CD14-positive monocyte (primary cell): ENCODE data around the gene TRAPPC14. TPM values are rescaled to one million over a fixed set of nuclear protein-coding genes. Genes with fewer than 3 reads are reported as not detected.

Source experiments
- DNase-seq, 3 donors: peaks; one replicate each; pipeline ENCODE4 v3.0.0-alpha.2; 2011 to 2022
- H2AFZ ChIP-seq: 2 replicates; pipeline ENCODE4 v1.6.0; 2012; ENCODE audit warnings: mild to moderate bottlenecking, low read depth, low read length, inconsistent platforms; ENCODE audit not compliant: insufficient read depth, poor library complexity, severe bottlenecking
- H3K27ac ChIP-seq, 2 donors: 1 replicate in 1 of 2; 2 replicates in 1 of 2; pipeline ENCODE4 v1.5.1; 2012 to 2013; ENCODE audit warnings: low read length in 2 of 2, control low read depth in 1 of 2, inconsistent platforms in 1 of 2, low read depth in 1 of 2, mild to moderate bottlenecking in 1 of 2
- H3K27me3 ChIP-seq, 2 donors: one replicate each; pipeline versions ENCODE4 v1.6.0 to v1.6.1; 2011 to 2013; ENCODE audit warnings: low read length in 2 of 2; ENCODE audit not compliant: control insufficient read depth in 2 of 2, insufficient read depth in 2 of 2
- H3K36me3 ChIP-seq, 2 donors: replicated peaks in 1 of 2; 1 replicate in 1 of 2; 2 replicates in 1 of 2; pipeline versions ENCODE4 v1.5.1 to v1.6.1; 2012 to 2013; ENCODE audit warnings: low read length in 2 of 2, control low read depth in 1 of 2, inconsistent platforms in 1 of 2, mild to moderate bottlenecking in 1 of 2; ENCODE audit not compliant: insufficient read depth in 2 of 2, control insufficient read depth in 1 of 2
- H3K4me1 ChIP-seq, 2 donors: 1 replicate in 1 of 2; 2 replicates in 1 of 2; pipeline versions ENCODE4 v1.5.1 to v1.6.1; 2012 to 2013; ENCODE audit warnings: low read length in 2 of 2, control low read depth in 1 of 2, inconsistent platforms in 1 of 2, mild to moderate bottlenecking in 1 of 2, moderate library complexity in 1 of 2; ENCODE audit not compliant: insufficient read depth in 2 of 2, control insufficient read depth in 1 of 2
- H3K4me2 ChIP-seq: replicated peaks from 2 replicates; pipeline ENCODE3; 2012; ENCODE audit warnings: low read length, moderate library complexity, mild to moderate bottlenecking; ENCODE audit not compliant: poor library complexity, severe bottlenecking; ENCODE audit errors: extremely low read depth
- H3K4me3 ChIP-seq, 3 experiments: fragments of 200-600 bp in 1 of 3; sonication (generic) in 1 of 3; replicated peaks in 1 of 3; 1 replicate in 2 of 3; 2 replicates in 1 of 3; pipeline ENCODE4 v1.5.1; 2011 to 2013; ENCODE audit warnings: low read length in 3 of 3, mild to moderate bottlenecking in 3 of 3, control low read depth in 2 of 3, low read depth in 2 of 3, inconsistent platforms in 1 of 3, moderate library complexity in 1 of 3
- H3K79me2 ChIP-seq: 2 replicates; pipeline ENCODE4 v1.6.0; 2012; ENCODE audit warnings: mild to moderate bottlenecking, control low read depth, inconsistent platforms, low read length, moderate library complexity; ENCODE audit not compliant: insufficient read depth
- H3K9ac ChIP-seq: 2 replicates; pipeline ENCODE4 v1.6.0; 2017; ENCODE audit warnings: low read length, mild to moderate bottlenecking; ENCODE audit not compliant: insufficient read depth, poor library complexity, severe bottlenecking
- H3K9me3 ChIP-seq, 2 donors: replicated peaks in 1 of 2; 1 replicate in 1 of 2; 2 replicates in 1 of 2; pipeline versions ENCODE4 v1.5.1 to v1.6.1; 2012 to 2013; ENCODE audit warnings: low read length in 2 of 2, control low read depth in 1 of 2; ENCODE audit not compliant: control insufficient read depth in 1 of 2, insufficient read depth in 1 of 2
- H4K20me1 ChIP-seq: 2 replicates; pipeline ENCODE4 v1.6.0; 2012; ENCODE audit warnings: mild to moderate bottlenecking, low read length, control low read depth, moderate library complexity; ENCODE audit not compliant: insufficient read depth
- H3K27ac Mint-ChIP-seq, 7 donors: one replicate each; pipeline ENCODE4 v1.8.0; 2020; ENCODE audit warnings: mild to moderate bottlenecking in 7 of 7, mixed read lengths in 7 of 7, moderate library complexity in 6 of 7, inconsistent platforms in 2 of 7
- H3K27me3 Mint-ChIP-seq, 3 donors: one replicate each; pipeline ENCODE4 v1.8.0; 2021 to 2022; ENCODE audit warnings: low read depth in 3 of 3, mild to moderate bottlenecking in 3 of 3, mixed read lengths in 3 of 3, moderate library complexity in 3 of 3, inconsistent platforms in 1 of 3
- H3K36me3 Mint-ChIP-seq, 2 donors: one replicate each; pipeline ENCODE4 v1.8.0; 2020; ENCODE audit warnings: mixed read lengths in 2 of 2, inconsistent platforms in 1 of 2, mild to moderate bottlenecking in 1 of 2
- H3K4me1 Mint-ChIP-seq: one replicate; pipeline ENCODE4 v1.8.0; 2020; ENCODE audit warnings: mild to moderate bottlenecking, mixed read lengths
- H3K4me3 Mint-ChIP-seq, 2 donors: one replicate each; pipeline ENCODE4 v1.8.0; 2020; ENCODE audit warnings: mild to moderate bottlenecking in 2 of 2, mixed read lengths in 2 of 2, moderate library complexity in 1 of 2
- H3K9me3 Mint-ChIP-seq, 7 donors: one replicate each; pipeline ENCODE4 v1.8.0; 2020 to 2022; ENCODE audit warnings: mixed read lengths in 7 of 7, mild to moderate bottlenecking in 6 of 7, moderate library complexity in 6 of 7, inconsistent platforms in 2 of 7
- WGBS: methylation state at CpG from one replicate; pipeline ENCODE4 v1.1.5; 2013; ENCODE audit warnings: missing lambda C conversion rate; ENCODE audit not compliant: insufficient coverage; 5-methylcytosine and 5-hydroxymethylcytosine counted together
- intact Hi-C, 2 donors: fragments of 100-400 bp; cut with micrococcal nuclease; formaldehyde crosslinking; loops; one replicate each; pipeline versions ENCODE4 v1.15.0 to v1.15.1; 2023
- polyA plus RNA-seq, 3 donors: library from polyadenylated mRNA; depleted of rRNA in 1 of 3; unstranded in 2 of 3; stranded (reverse) in 1 of 3; fragments of 300-500 nt in 2 of 3; fragments of >200 nt in 1 of 3; fragmentation: Illumina TruSeq in 2 of 3; gene quantifications; 1 replicate in 2 of 3; 2 replicates in 1 of 3; pipeline ENCODE4 v1.2.3, GENCODE V29; 2012 to 2021
- TF ChIP-seq, protein P1 (sequence below): fragments of 200-600 bp; IDR thresholded peaks from one replicate; pipeline ENCODE4 v1.8.0; 2022; ENCODE audit warnings: antibody characterized with exemption, mild to moderate bottlenecking

Gene TRAPPC14
- polyA plus RNA-seq, 3 donors, result 1.0 to 38.4 (median 1.6) TPM

DNA sequence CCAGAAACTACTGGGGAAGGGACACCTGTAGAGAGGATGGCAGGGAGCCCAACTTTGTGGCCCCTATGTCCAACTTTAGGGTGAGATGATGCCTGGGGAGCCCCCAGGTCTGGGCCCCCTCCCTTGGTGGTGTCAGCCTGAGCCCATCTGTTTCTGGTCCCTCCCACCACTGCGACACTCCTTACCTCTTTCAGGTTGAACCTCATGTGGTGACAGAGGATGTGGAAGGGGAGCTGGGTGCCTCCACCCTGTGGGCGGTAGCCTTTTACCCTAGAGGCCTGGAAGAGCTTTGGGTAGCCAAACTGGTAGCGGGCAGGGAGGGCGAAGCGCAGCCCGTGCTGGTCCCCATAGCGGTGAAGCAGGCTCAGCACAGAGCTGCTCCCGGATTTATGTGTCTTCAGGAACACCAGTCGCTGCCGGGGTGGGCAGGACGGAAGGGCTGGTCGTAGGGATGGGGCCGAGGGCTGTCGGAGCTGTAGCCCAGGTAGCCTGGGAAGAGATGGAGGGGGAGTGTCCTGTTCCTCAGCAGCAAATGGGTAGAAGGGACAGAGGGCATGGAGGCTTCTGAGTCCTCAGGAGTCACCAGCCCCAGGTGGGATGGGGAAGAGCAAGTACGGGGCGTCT is 7.9 kb upstream of the TRAPPC14 start:
- DNase-seq, result no peak
- peak overlapping the region in 2 of 7 donors; percentile 48 to 54 for H3K27ac Mint-ChIP-seq

DNA sequence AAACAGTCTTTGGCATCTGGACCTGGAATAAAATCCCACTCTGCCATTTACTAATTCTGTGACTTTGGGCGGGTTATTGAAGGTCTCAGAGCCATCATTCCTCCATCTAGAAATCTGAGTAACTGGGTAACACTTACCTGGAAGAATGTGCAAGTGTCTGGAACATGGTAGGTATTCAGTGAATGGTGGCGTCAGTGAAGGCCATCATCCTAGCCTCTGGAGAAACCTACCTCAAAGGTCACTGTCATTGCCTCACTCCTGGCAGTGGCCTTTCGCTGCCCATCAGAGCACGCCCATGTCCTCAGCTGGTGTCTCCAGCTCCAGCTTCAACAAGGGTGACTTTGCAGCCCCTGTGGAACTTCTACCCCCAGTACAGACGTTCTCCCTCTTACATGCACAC is 5.3 kb upstream of the TRAPPC14 start:
- intact Hi-C loops, result no loop called here
- no peak overlapping the region for H3K4me3 Mint-ChIP-seq
- no peak overlapping the region for H3K4me3 ChIP-seq
- H3K36me3 ChIP-seq, result no peaks in the 10 kb centered on the region
- peaks cover 39 to 61% (median 51%) of the 10 kb centered on the region in 3 donors for H3K27me3 Mint-ChIP-seq
- no peak overlapping the region for H2AFZ ChIP-seq
- no peak overlapping the region for H3K9ac ChIP-seq
- peaks cover 27 to 28% of the 10 kb centered on the region in 2 donors for H3K4me1 ChIP-seq
- peaks cover 17 to 35% of the 10 kb centered on the region in 2 donors for H3K27me3 ChIP-seq
- WGBS, result 100% methylated on average over 4 of the region's 5 CpGs
- H3K27ac ChIP-seq, result no peak overlapping the region
- peaks cover 0 to 7% of the 10 kb centered on the region in 2 donors for H3K36me3 Mint-ChIP-seq
- no peak for DNase-seq
- TF ChIP-seq, protein P1, sequence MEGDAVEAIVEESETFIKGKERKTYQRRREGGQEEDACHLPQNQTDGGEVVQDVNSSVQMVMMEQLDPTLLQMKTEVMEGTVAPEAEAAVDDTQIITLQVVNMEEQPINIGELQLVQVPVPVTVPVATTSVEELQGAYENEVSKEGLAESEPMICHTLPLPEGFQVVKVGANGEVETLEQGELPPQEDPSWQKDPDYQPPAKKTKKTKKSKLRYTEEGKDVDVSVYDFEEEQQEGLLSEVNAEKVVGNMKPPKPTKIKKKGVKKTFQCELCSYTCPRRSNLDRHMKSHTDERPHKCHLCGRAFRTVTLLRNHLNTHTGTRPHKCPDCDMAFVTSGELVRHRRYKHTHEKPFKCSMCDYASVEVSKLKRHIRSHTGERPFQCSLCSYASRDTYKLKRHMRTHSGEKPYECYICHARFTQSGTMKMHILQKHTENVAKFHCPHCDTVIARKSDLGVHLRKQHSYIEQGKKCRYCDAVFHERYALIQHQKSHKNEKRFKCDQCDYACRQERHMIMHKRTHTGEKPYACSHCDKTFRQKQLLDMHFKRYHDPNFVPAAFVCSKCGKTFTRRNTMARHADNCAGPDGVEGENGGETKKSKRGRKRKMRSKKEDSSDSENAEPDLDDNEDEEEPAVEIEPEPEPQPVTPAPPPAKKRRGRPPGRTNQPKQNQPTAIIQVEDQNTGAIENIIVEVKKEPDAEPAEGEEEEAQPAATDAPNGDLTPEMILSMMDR, result no peak
- peaks cover 0 to 6% of the 10 kb centered on the region in 2 donors for H3K9me3 ChIP-seq
- H3K79me2 ChIP-seq, result no peaks in the 10 kb centered on the region
- H3K4me1 Mint-ChIP-seq, result peaks cover 30% of the 10 kb centered on the region
- peaks cover 0 to 11% (median 6%) of the 10 kb centered on the region in 7 donors for H3K9me3 Mint-ChIP-seq
- no peak overlapping the region for H3K27ac Mint-ChIP-seq
- no peaks in the 10 kb centered on the region for H4K20me1 ChIP-seq
- no peak overlapping the region for H3K4me2 ChIP-seq

More for the DNA sequence above, 7.9 kb upstream of the TRAPPC14 start:
- H2AFZ ChIP-seq, result peak overlapping the region; percentile 41
- TF ChIP-seq, protein P1, result no peak
- Mint-ChIP-seq H3K4me1 (peaks cover 37% of the 10 kb centered on the region), H3K36me3 (peaks cover 4 to 14% of the 10 kb centered on the region in 2 donors), H3K4me3 (peak overlapping the region in 1 of 2 donors; percentile 94), H3K27me3 (peaks cover 59 to 84% (median 67%) of the 10 kb centered on the region in 3 donors), H3K9me3 (peaks cover 0 to 20% (median 9%) of the 10 kb centered on the region in 7 donors)
- peaks cover 30 to 57% of the 10 kb centered on the region in 2 donors for H3K27me3 ChIP-seq
- H3K79me2 ChIP-seq, result no peaks in the 10 kb centered on the region
- 68% methylated on average over 13 of the region's 16 CpGs for WGBS
- H3K4me2 ChIP-seq, result no peak overlapping the region
- no peak overlapping the region for H3K27ac ChIP-seq
- H3K36me3 ChIP-seq, result no peaks in the 10 kb centered on the region
- peaks cover 0 to 6% of the 10 kb centered on the region in 2 donors for H3K9me3 ChIP-seq
- intact Hi-C loops, result no loop called here
- H3K4me3 ChIP-seq, result no peak overlapping the region
- peaks cover 32 to 36% of the 10 kb centered on the region in 2 donors for H3K4me1 ChIP-seq
- no peak overlapping the region for H3K9ac ChIP-seq
- no peaks in the 10 kb centered on the region for H4K20me1 ChIP-seq
